Measurements from ENCODE around the gene BPIFB6. TPM values are rescaled to one million over a fixed set of nuclear protein-coding genes. Genes with fewer than 3 reads are reported as not detected.

The BPIFB6 gene
- polyA plus RNA-seq, 3 donors, result not detected

GRCh38 chr20:33028875-33029274 lies 2.6 kb upstream of the BPIFB6 start:
- Mint-ChIP-seq H3K4me3 (no peak overlapping the region), H3K36me3 (no peaks in the 10 kb centered on the region), H3K27ac (no peak overlapping the region), H3K9me3 (no peaks in the 10 kb centered on the region), H3K4me1 (no peaks in the 10 kb centered on the region), H3K27me3 (ENCODE audit: low read depth in 3 of 3) (peaks cover 0 to 2% (median 0%) of the 10 kb centered on the region in 3 donors)
- Histone ChIP-seq H3K4me2 (replicated peaks; ENCODE audit: extremely low read depth, low read length, poor library complexity, severe bottlenecking) (no peak overlapping the region), H3K27me3 (ENCODE audit: control insufficient read depth in 2 of 2, insufficient read depth in 2 of 2, low read length in 2 of 2) (no peaks in the 10 kb centered on the region), H3K4me1 (ENCODE audit: control insufficient read depth in 1 of 2, insufficient read depth in 2 of 2, low read length in 2 of 2) (no peaks in the 10 kb centered on the region), H3K4me3 (replicated peaks in 1 of 3; ENCODE audit: low read depth in 2 of 3, low read length in 3 of 3) (no peak overlapping the region), H3K9ac (ENCODE audit: insufficient read depth, low read length, poor library complexity, severe bottlenecking) (no peak overlapping the region), H3K79me2 (ENCODE audit: insufficient read depth, low read length) (no peaks in the 10 kb centered on the region), H3K9me3 (replicated peaks in 1 of 2; ENCODE audit: control insufficient read depth in 1 of 2, insufficient read depth in 1 of 2, low read length in 2 of 2) (no peaks in the 10 kb centered on the region), H2AFZ (ENCODE audit: insufficient read depth, low read depth, low read length, poor library complexity, severe bottlenecking) (no peak overlapping the region), H3K36me3 (replicated peaks in 1 of 2; ENCODE audit: control insufficient read depth in 1 of 2, insufficient read depth in 2 of 2, low read length in 2 of 2) (no peaks in the 10 kb centered on the region), H4K20me1 (ENCODE audit: insufficient read depth, low read length) (no peaks in the 10 kb centered on the region), H3K27ac (ENCODE audit: low read depth in 1 of 2, low read length in 2 of 2) (no peak overlapping the region)
- WGBS (ENCODE audit: insufficient coverage), result 94% methylated on average over 6 of the region's 7 CpGs
- intact Hi-C loops (cut with micrococcal nuclease), result no loop called here
- DNase-seq, result no peak
- no peak for TF ChIP-seq CTCF (IDR thresholded peaks at IDR 0.05)

DNA sequence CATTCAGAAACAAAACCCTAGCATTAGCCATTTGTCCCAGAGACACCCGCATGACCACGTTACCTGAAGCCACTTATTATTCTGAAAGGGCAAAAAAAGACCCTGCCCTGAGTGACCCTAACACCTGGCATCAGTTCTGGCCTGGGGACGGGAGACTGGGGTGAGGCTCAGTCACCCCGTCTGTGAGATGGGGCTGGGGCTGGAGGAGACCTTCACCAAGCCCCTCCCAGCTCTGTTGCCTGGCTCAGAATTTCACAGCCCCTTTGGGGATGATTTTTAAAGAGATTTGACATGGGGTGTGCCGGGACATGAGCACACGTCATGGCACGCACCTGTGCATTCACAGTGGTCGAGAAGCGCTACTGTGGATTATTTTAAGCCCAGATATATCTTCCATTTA lies 1.4 kb upstream of the BPIFB6 start:
- H2AFZ ChIP-seq (ENCODE audit: insufficient read depth, low read depth, low read length, poor library complexity, severe bottlenecking), result no peak overlapping the region
- no peaks in the 10 kb centered on the region for H4K20me1 ChIP-seq (ENCODE audit: insufficient read depth, low read length)
- intact Hi-C loops (cut with micrococcal nuclease), result no loop called here
- H3K79me2 ChIP-seq (ENCODE audit: insufficient read depth, low read length), result no peaks in the 10 kb centered on the region
- H3K9me3 Mint-ChIP-seq, result no peaks in the 10 kb centered on the region
- no peak overlapping the region for H3K9ac ChIP-seq (ENCODE audit: insufficient read depth, low read length, poor library complexity, severe bottlenecking)
- no peaks in the 10 kb centered on the region for H3K4me1 Mint-ChIP-seq
- no peak for TF ChIP-seq CTCF (IDR thresholded peaks at IDR 0.05)
- no peaks in the 10 kb centered on the region for H3K9me3 ChIP-seq (replicated peaks in 1 of 2; ENCODE audit: control insufficient read depth in 1 of 2, insufficient read depth in 1 of 2, low read length in 2 of 2)
- no peak overlapping the region for H3K4me3 ChIP-seq (replicated peaks in 1 of 3; ENCODE audit: low read depth in 2 of 3, low read length in 3 of 3)
- no peaks in the 10 kb centered on the region for H3K36me3 Mint-ChIP-seq
- H3K4me1 ChIP-seq (ENCODE audit: control insufficient read depth in 1 of 2, insufficient read depth in 2 of 2, low read length in 2 of 2), result no peaks in the 10 kb centered on the region
- peaks cover 0 to 4% (median 4%) of the 10 kb centered on the region in 3 donors for H3K27me3 Mint-ChIP-seq (ENCODE audit: low read depth in 3 of 3)
- no peaks in the 10 kb centered on the region for H3K36me3 ChIP-seq (replicated peaks in 1 of 2; ENCODE audit: control insufficient read depth in 1 of 2, insufficient read depth in 2 of 2, low read length in 2 of 2)
- no peak overlapping the region for H3K4me2 ChIP-seq (replicated peaks; ENCODE audit: extremely low read depth, low read length, poor library complexity, severe bottlenecking)
- DNase-seq, result no peak
- no peak overlapping the region for H3K27ac Mint-ChIP-seq
- H3K27me3 ChIP-seq (ENCODE audit: control insufficient read depth in 2 of 2, insufficient read depth in 2 of 2, low read length in 2 of 2), result no peaks in the 10 kb centered on the region
- 93% methylated on average over 7 of the region's 9 CpGs for WGBS (ENCODE audit: insufficient coverage)
- no peak overlapping the region for H3K4me3 Mint-ChIP-seq
- no peak overlapping the region for H3K27ac ChIP-seq (ENCODE audit: low read depth in 1 of 2, low read length in 2 of 2)

Data from CD14-positive monocyte (primary cell).